GM12878 (cell line): ENCODE measurements around the gene MZT2B. TPM values are rescaled to one million over a fixed set of nuclear protein-coding genes. Genes with fewer than 3 reads are reported as not detected.

Source experiments
- ATAC-seq: fragments of 200-7000 bp; cut with Tn5 transposase; 3 replicates; pipeline ENCODE4 v1.9.1; 2020; ENCODE audit warnings: mild to moderate bottlenecking, moderate library complexity
- BruUV-seq: library from RNA; stranded (reverse); fragments of 400-500 nt; replicated peaks from 2 replicates; lab custom pipeline; 2021; lab: Mats Ljungman, UMichigan
- CTCF ChIA-PET: fragments of 300-600 bp; sonication (Branson Sonifier 250); formaldehyde crosslinking; extraction: SDS; loops from one replicate; lab custom pipeline; 2021; ENCODE audit warnings: inconsistent platforms; lab: Yijun Ruan, JAX
- POLR2A ChIA-PET: fragments of 350-600 bp; formaldehyde crosslinking; extraction: SDS; loops from one replicate; lab custom pipeline; 2021; ENCODE audit warnings: inconsistent platforms; lab: Charles Lee
- RAD21 ChIA-PET: fragments of 300-600 bp; sonication (Branson Sonifier 250); formaldehyde crosslinking; loops from one replicate; lab custom pipeline; 2023; ENCODE audit warnings: antibody characterized with exemption; ENCODE audit not compliant: unreplicated experiment; lab: Charles Lee
- SMC1A ChIA-PET: fragments of 300-600 bp; sonication (Branson Sonifier 250); formaldehyde crosslinking; loops from one replicate; lab custom pipeline; 2023; ENCODE audit not compliant: unreplicated experiment, uncharacterized antibody; lab: Charles Lee
- DNase-seq: peaks from one replicate; pipeline ENCODE4 v3.0.0-alpha.2; 2011; ENCODE audit warnings: low read depth, low spot score
- FAIRE-seq: peaks from 3 replicates; lab custom pipeline; 2011; peaks lifted over from hg19 to GRCh38; lab: Jason Lieb, UNC
- H2AFZ ChIP-seq: 2 replicates; pipeline ENCODE4 v1.6.0; 2011; ENCODE audit warnings: low read depth, low read length, control low read depth; ENCODE audit not compliant: control insufficient read depth
- H3K27ac ChIP-seq: 2 replicates; pipeline ENCODE4 v1.5.1; 2011; ENCODE audit warnings: control low read depth; ENCODE audit not compliant: control insufficient read depth, insufficient read depth
- H3K27me3 ChIP-seq, 2 experiments: replicated peaks in 1 of 2; 2 replicates each; pipeline versions ENCODE4 v1.6.0 to v1.6.1; 2011; ENCODE audit warnings: low read length in 1 of 2; ENCODE audit not compliant: control insufficient read depth in 2 of 2, insufficient read depth in 2 of 2
- H3K36me3 ChIP-seq, 2 experiments: 2 replicates each; pipeline ENCODE4 v1.5.1; 2011; ENCODE audit warnings: low read length in 1 of 2; ENCODE audit not compliant: control insufficient read depth in 2 of 2, insufficient read depth in 2 of 2
- H3K4me1 ChIP-seq: 2 replicates; pipeline ENCODE4 v1.6.1; 2011; ENCODE audit warnings: mild to moderate bottlenecking, low read length, moderate library complexity, mixed read lengths; ENCODE audit not compliant: control insufficient read depth, insufficient read depth
- H3K4me2 ChIP-seq: 2 replicates; pipeline ENCODE4 v1.6.0; 2011; ENCODE audit warnings: control low read depth; ENCODE audit not compliant: control insufficient read depth, insufficient read depth
- H3K4me3 ChIP-seq: fragments of 200-600 bp; sonication (generic); 2 replicates; pipeline ENCODE4 v1.5.1; 2016
- H3K79me2 ChIP-seq: 2 replicates; pipeline ENCODE4 v1.6.0; 2011; ENCODE audit warnings: low read length; ENCODE audit not compliant: control insufficient read depth, insufficient read depth
- H3K9ac ChIP-seq: 2 replicates; pipeline ENCODE4 v1.8.0; 2011; ENCODE audit warnings: low read length, control low read depth, mixed read lengths; ENCODE audit not compliant: control insufficient read depth, insufficient read depth
- H3K9me3 ChIP-seq: replicated peaks from 3 replicates; pipeline ENCODE4 v1.5.1; 2011; ENCODE audit warnings: mild to moderate bottlenecking, low read length; ENCODE audit not compliant: control insufficient read depth, insufficient read depth
- H4K20me1 ChIP-seq: 2 replicates; pipeline ENCODE4 v1.6.0; 2011; ENCODE audit not compliant: control insufficient read depth, insufficient read depth
- ASH2L ChIP-seq: fragments of 300-600, 200-600 bp; sonication (generic); IDR thresholded peaks from 2 replicates; pipeline ENCODE4 v1.6.1; 2017; ENCODE audit warnings: low read depth, mild to moderate bottlenecking, borderline replicate concordance
- CBX5 ChIP-seq: sonication (generic); IDR thresholded peaks from 2 replicates; pipeline ENCODE4 v1.6.1; 2016; ENCODE audit warnings: low read depth, moderate library complexity, mild to moderate bottlenecking, inconsistent platforms
- HDGF ChIP-seq: fragments of 450-650 bp; IDR thresholded peaks from 2 replicates; pipeline ENCODE4 v1.6.1; 2016; ENCODE audit warnings: antibody characterized with exemption
- KLF5 ChIP-seq: fragments of 450-650 bp; IDR thresholded peaks from 2 replicates; pipeline ENCODE4 v1.6.1; 2014; ENCODE audit warnings: mild to moderate bottlenecking; ENCODE audit not compliant: partially characterized antibody
- MEF2B ChIP-seq: fragments of 450-650 bp; IDR thresholded peaks from 2 replicates; pipeline ENCODE4 v1.6.1; 2018; ENCODE audit warnings: mild to moderate bottlenecking, moderate library complexity; ENCODE audit not compliant: partially characterized antibody, poor library complexity, severe bottlenecking
- NBN ChIP-seq: fragments of 450-650 bp; IDR thresholded peaks from 2 replicates; pipeline ENCODE4 v1.6.1; 2016
- NR2C1 ChIP-seq: fragments of 450-650 bp; IDR thresholded peaks from 2 replicates; pipeline ENCODE4 v1.6.1; 2017; ENCODE audit warnings: antibody characterized with exemption, mild to moderate bottlenecking, moderate library complexity
- NRF1 ChIP-seq: conservative IDR thresholded peaks from 2 replicates; pipeline ENCODE4 v1.6.1; 2011; ENCODE audit warnings: mild to moderate bottlenecking, low read depth, low read length, improper control_type of control experiment
- PAX5 ChIP-seq: IDR thresholded peaks from 2 replicates; pipeline ENCODE4 v1.6.1; 2011; ENCODE audit warnings: low read depth, low read length, borderline replicate concordance
- POLR2A ChIP-seq: IDR thresholded peaks from 2 replicates; pipeline ENCODE4 v1.6.1; 2011; ENCODE audit warnings: low read depth, mild to moderate bottlenecking, low read length
- SMARCA5 ChIP-seq: fragments of 450-650 bp; IDR thresholded peaks from 2 replicates; pipeline ENCODE4 v1.6.1; 2017; ENCODE audit warnings: mild to moderate bottlenecking
- SRF ChIP-seq, 2 experiments: IDR thresholded peaks; 2 replicates each; pipeline ENCODE4 v1.6.1; 2011; ENCODE audit warnings: low read depth in 2 of 2, low read length in 2 of 2, mild to moderate bottlenecking in 1 of 2, moderate library complexity in 1 of 2
- SUPT20H ChIP-seq: IDR thresholded peaks from 2 replicates; pipeline ENCODE4 v1.6.1; 2011; ENCODE audit warnings: low read depth, mild to moderate bottlenecking, low read length, moderate library complexity, borderline replicate concordance; ENCODE audit not compliant: control insufficient read depth
- ZNF274 ChIP-seq: IDR thresholded peaks from one replicate; pipeline ENCODE4 v1.8.0; 2011; ENCODE audit not compliant: insufficient read length, insufficient read depth
- WGBS: methylation state at CpG from one replicate; pipeline ENCODE4 v1.1.6; 2016; ENCODE audit warnings: low lambda C conversion rate; ENCODE audit not compliant: insufficient replicate concordance, insufficient coverage; ENCODE audit errors: missing lambda C conversion rate; 5-methylcytosine and 5-hydroxymethylcytosine counted together
- in situ Hi-C: fragments of 300-500 bp; cut with MboI; formaldehyde crosslinking; loops from 9 replicates; pipeline ENCODE4 v1.14.3; 2018; ENCODE audit warnings: mixed read lengths
- intact Hi-C: fragments of 100-400 bp; cut with micrococcal nuclease; formaldehyde crosslinking; loops from one replicate; pipeline ENCODE4 v1.14.2; 2022; ENCODE audit not compliant: unreplicated experiment
- polyA plus RNA-seq, 11 experiments: library from polyadenylated mRNA; depleted of rRNA in 4 of 11; unstranded in 6 of 11; stranded (reverse) in 5 of 11; fragments of >200 nt; fragmentation: Nextera tagmentation in 4 of 11; fragmentation: Illumina TruSeq in 1 of 11; extraction: Ambion mirVana in 4 of 11; extraction: Trizol in 1 of 11; gene quantifications; 1 replicate in 1 of 11; 2 replicates in 10 of 11; pipeline versions ENCODE4 v1.2.1 to v1.2.3, GENCODE V29; 2011 to 2016; ENCODE audit warnings: inconsistent platforms in 2 of 11, missing spikeins in 2 of 11, low read depth in 1 of 11
- total RNA-seq, 4 experiments: library from RNA; depleted of rRNA in 3 of 4; stranded (reverse); fragments of >200 nt in 3 of 4; fragmentation: Illumina TruSeq in 1 of 4; extraction: Trizol in 1 of 4; gene quantifications; 2 replicates each; pipeline versions ENCODE4 v1.2.1 to v1.2.3, GENCODE V29; 2013 to 2021
- TF ChIP-seq, protein P1 (sequence below): IDR thresholded peaks from 2 replicates; pipeline ENCODE4 v1.6.1; 2011; ENCODE audit warnings: borderline replicate concordance, low read depth, mild to moderate bottlenecking, moderate library complexity, mixed read lengths, low read length; ENCODE audit not compliant: insufficient read depth; ENCODE audit errors: extremely low read length
- TF ChIP-seq, protein P2 (sequence below): IDR thresholded peaks from 2 replicates; pipeline ENCODE4 v1.6.1; 2012; ENCODE audit warnings: low read depth, low read length, improper control_type of control experiment

MZT2B gene
- total and polyA plus RNA-seq, 10 of the 15 experiments (the other 5 are each of a cell fraction or from before 2014, with no cell fraction given): 6.3 to 399 (median 198) TPM

DNA sequence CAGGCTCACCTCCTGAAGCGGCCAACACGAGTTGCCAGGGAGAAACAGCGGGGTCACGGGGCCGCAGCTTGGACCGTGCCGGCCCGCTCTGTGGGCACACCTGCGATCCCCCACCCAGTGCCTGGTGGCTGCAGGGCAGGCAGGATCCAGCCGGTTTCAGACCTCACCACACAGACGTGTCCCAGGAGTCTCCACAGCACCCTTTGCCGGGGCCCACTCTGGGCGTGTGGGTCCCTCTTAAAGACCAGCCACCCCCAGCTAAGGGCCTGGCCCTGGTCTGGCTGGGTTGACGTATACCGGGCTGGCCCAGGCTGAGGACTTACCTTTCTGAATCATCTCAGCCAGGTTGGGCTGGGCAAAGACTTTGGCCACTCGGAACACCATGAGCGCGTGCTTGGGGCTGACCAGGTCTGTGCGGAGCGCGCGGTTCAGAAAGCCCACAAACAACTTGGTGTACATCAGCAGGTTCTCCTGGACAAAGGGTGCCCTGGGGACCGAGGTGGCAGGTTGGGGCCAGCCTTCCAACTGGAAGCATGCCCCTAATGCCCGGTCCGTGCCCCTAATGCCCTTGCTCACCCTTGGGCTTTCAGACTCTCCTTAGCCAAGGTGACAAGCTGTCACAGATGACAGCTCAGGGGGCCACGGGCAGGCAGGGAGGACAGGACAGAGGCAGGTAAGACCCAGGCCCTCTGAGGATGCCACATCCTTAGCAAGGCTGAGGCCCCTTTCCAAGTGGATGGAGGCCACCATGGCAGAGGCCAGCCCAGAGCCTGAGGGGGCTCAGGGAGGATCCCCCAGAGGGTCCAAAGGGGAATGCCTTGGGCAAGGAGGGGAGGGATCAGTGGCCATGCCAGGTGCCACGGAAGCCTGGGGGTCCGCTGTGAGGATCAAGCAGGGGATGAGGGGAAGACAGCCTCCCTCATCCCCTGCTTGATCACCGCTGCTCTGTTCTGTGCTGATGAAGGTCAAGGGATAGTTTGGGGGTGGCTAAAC lies 27.0 kb upstream of the MZT2B start:
- Histone ChIP-seq H3K9ac (no peak overlapping the region), H2AFZ (no peak overlapping the region), H3K27ac (no peak overlapping the region), H4K20me1 (no peaks in the 10 kb centered on the region), H3K9me3 (no peaks in the 10 kb centered on the region), H3K4me2 (no peak overlapping the region), H3K79me2 (no peaks in the 10 kb centered on the region), H3K36me3 (peaks cover 0 to 23% of the 10 kb centered on the region in 2 experiments; a peak in 2 of 4 replicates), H3K4me3 (no peak overlapping the region), H3K4me1 (peaks cover 18% of the 10 kb centered on the region), H3K27me3 (no peaks in the 10 kb centered on the region)
- 95% methylated on average over 29 of the region's 29 CpGs for WGBS
- in situ Hi-C loops (loop anchor here (5.0 to 10.0 kb wide), 2 partner anchors 182 to 1520 kb away; no protein-coding TSS in a partner anchor), intact Hi-C loops (no loop called here)
- no peak for FAIRE-seq
- no peak for ATAC-seq
- ChIA-PET RAD21 (interaction anchor here (1.4 kb wide), 1 partner anchor 178 kb away, joined by 12 read pairs; no protein-coding TSS in a partner anchor), SMC1A (interaction anchor here (1.0 kb wide), 1 partner anchor 178 kb away, joined by 4 read pairs; no protein-coding TSS in a partner anchor), POLR2A (no interaction called here), CTCF (interaction anchor here (1.1 to 1.4 kb wide), 3 partner anchors 177 to 186 kb away, joined by 4 to 17 read pairs (median 10); no protein-coding TSS in a partner anchor)
- TF ChIP-seq NBN (no peak), ZNF274 (no peak), SUPT20H (no peak), POLR2A (no peak), ASH2L (no peak), KLF5 (no peak), PAX5 (no peak), NR2C1 (no peak), CBX5 (no peak), NRF1 (no peak), MEF2B (no peak), SMARCA5 (no peak), HDGF (no peak), SRF (IDR thresholded peaks at IDR 0.05; ENCODE audit: low read depth in 2 of 2, low read length in 2 of 2) (no peak)
- TF ChIP-seq, protein P1, sequence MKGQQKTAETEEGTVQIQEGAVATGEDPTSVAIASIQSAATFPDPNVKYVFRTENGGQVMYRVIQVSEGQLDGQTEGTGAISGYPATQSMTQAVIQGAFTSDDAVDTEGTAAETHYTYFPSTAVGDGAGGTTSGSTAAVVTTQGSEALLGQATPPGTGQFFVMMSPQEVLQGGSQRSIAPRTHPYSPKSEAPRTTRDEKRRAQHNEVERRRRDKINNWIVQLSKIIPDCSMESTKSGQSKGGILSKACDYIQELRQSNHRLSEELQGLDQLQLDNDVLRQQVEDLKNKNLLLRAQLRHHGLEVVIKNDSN: no peak
- TF ChIP-seq, protein P2, sequence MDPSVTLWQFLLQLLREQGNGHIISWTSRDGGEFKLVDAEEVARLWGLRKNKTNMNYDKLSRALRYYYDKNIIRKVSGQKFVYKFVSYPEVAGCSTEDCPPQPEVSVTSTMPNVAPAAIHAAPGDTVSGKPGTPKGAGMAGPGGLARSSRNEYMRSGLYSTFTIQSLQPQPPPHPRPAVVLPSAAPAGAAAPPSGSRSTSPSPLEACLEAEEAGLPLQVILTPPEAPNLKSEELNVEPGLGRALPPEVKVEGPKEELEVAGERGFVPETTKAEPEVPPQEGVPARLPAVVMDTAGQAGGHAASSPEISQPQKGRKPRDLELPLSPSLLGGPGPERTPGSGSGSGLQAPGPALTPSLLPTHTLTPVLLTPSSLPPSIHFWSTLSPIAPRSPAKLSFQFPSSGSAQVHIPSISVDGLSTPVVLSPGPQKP: no peak
- BruUV-seq: no TSS peak
- DNase-seq: no peak
